Measurements from ENCODE around the gene TMEM260. TPM values are rescaled to one million over a fixed set of nuclear protein-coding genes. Genes with fewer than 3 reads are reported as not detected.

The TMEM260 gene
- total RNA-seq, 6 donors from 2014 or later: 6.7 to 27.2 (median 20.1) TPM

GRCh38 chr14:56633544-56633943 lies 53.9 kb downstream of the TMEM260 start:
- Histone ChIP-seq H3K9me3 (peaks cover 0 to 8% (median 2%) of the 10 kb centered on the region in 4 donors), H3K27me3 (no peaks in the 10 kb centered on the region), H3K36me3 (peaks cover 30 to 92% (median 45%) of the 10 kb centered on the region in 4 donors), H3K4me1 (no peaks in the 10 kb centered on the region), H3K4me3 (no peak overlapping the region), H3K27ac (no peak overlapping the region)
- ATAC-seq (ENCODE audit: low FRiP score in 2 of 2) (no peak), DNase-seq (no peak)
- TF ChIP-seq, protein P1, sequence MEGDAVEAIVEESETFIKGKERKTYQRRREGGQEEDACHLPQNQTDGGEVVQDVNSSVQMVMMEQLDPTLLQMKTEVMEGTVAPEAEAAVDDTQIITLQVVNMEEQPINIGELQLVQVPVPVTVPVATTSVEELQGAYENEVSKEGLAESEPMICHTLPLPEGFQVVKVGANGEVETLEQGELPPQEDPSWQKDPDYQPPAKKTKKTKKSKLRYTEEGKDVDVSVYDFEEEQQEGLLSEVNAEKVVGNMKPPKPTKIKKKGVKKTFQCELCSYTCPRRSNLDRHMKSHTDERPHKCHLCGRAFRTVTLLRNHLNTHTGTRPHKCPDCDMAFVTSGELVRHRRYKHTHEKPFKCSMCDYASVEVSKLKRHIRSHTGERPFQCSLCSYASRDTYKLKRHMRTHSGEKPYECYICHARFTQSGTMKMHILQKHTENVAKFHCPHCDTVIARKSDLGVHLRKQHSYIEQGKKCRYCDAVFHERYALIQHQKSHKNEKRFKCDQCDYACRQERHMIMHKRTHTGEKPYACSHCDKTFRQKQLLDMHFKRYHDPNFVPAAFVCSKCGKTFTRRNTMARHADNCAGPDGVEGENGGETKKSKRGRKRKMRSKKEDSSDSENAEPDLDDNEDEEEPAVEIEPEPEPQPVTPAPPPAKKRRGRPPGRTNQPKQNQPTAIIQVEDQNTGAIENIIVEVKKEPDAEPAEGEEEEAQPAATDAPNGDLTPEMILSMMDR (IDR thresholded peaks at IDR 0.05): no peak
- TF ChIP-seq POLR2A (IDR thresholded peaks at IDR 0.05): no peak
- no peak for TF ChIP-seq EP300 (IDR thresholded peaks at IDR 0.05)
- no peak for TF ChIP-seq POLR2AphosphoS5 (IDR thresholded peaks at IDR 0.05)
- WGBS, 2 donors: 86 to 90% methylated on average over 1 of the region's 1 CpG

- ATAC-seq (ENCODE audit: low FRiP score in 2 of 2) (no peak), DNase-seq (no peak)
- Histone ChIP-seq H3K27me3 (no peaks in the 10 kb centered on the region), H3K4me1 (no peaks in the 10 kb centered on the region), H3K9me3 (peaks cover 0 to 4% (median 2%) of the 10 kb centered on the region in 4 donors), H3K4me3 (no peak overlapping the region), H3K27ac (no peak overlapping the region), H3K36me3 (peaks cover 41 to 98% (median 60%) of the 10 kb centered on the region in 4 donors)
- no peak for TF ChIP-seq POLR2A (IDR thresholded peaks at IDR 0.05)
- no peak for TF ChIP-seq POLR2AphosphoS5 (IDR thresholded peaks at IDR 0.05)
- TF ChIP-seq, protein P1 (IDR thresholded peaks at IDR 0.05): no peak
- TF ChIP-seq EP300 (IDR thresholded peaks at IDR 0.05): no peak
- WGBS, 2 donors: 93 to 100% methylated on average over 2 of the region's 2 CpGs
Measured at GRCh38 chr14:56635041-56635440, 55.4 kb downstream of the TMEM260 start.

DNA sequence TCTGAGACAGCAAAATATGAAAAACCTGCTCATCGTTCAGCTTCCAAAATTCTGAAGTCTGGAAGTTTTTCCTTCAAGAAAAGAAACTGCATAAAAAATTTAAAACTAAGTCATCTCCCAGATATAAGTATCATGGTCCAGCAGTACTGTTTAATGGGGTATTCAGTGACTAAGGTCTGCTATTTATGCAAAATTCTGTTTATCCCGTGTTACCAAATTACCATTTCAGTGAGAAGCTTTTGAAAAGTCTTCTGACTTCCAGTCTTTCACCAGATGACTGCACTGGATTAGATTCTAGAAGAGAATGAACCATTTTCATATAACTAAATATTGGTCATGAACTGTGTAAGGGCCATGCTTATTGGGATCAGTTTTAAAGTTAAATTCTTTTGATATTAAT lies 67.9 kb downstream of the TMEM260 start:
- Histone ChIP-seq H3K4me1 (peaks cover 0 to 8% (median 0%) of the 10 kb centered on the region in 4 donors), H3K9me3 (no peaks in the 10 kb centered on the region), H3K27ac (no peak overlapping the region), H3K4me3 (no peak overlapping the region), H3K36me3 (peaks cover 0 to 16% (median 0%) of the 10 kb centered on the region in 4 donors), H3K27me3 (no peaks in the 10 kb centered on the region)
- ATAC-seq (ENCODE audit: low FRiP score in 2 of 2) (no peak), DNase-seq (no peak)
- 94% methylated on average over 2 of the region's 2 CpGs for WGBS, 2 donors
- TF ChIP-seq EP300 (IDR thresholded peaks at IDR 0.05) (no peak), POLR2AphosphoS5 (IDR thresholded peaks at IDR 0.05) (no peak), POLR2A (IDR thresholded peaks at IDR 0.05) (no peak)
- TF ChIP-seq, protein P1 (IDR thresholded peaks at IDR 0.05): no peak

GRCh38 chr14:56648508-56649301 lies 69.1 kb downstream of the TMEM260 start:
- Histone ChIP-seq H3K27ac (no peak overlapping the region), H3K4me1 (peaks cover 0 to 8% (median 0%) of the 10 kb centered on the region in 4 donors), H3K36me3 (peaks cover 0 to 16% (median 0%) of the 10 kb centered on the region in 4 donors), H3K27me3 (no peaks in the 10 kb centered on the region), H3K4me3 (no peak overlapping the region), H3K9me3 (no peaks in the 10 kb centered on the region)
- ATAC-seq (ENCODE audit: low FRiP score in 2 of 2) (peak in 1 of 2 donors; percentile 57), DNase-seq (peak in 1 of 2 donors; percentile 38)
- TF ChIP-seq, protein P1 (IDR thresholded peaks at IDR 0.05): no peak
- no peak for TF ChIP-seq POLR2A (IDR thresholded peaks at IDR 0.05)
- no peak for TF ChIP-seq POLR2AphosphoS5 (IDR thresholded peaks at IDR 0.05)
- TF ChIP-seq EP300 (IDR thresholded peaks at IDR 0.05): no peak
- 73 to 81% methylated on average over 6 of the region's 6 CpGs for WGBS, 2 donors
